ENCODE data around the gene FKBP5.

DNA sequence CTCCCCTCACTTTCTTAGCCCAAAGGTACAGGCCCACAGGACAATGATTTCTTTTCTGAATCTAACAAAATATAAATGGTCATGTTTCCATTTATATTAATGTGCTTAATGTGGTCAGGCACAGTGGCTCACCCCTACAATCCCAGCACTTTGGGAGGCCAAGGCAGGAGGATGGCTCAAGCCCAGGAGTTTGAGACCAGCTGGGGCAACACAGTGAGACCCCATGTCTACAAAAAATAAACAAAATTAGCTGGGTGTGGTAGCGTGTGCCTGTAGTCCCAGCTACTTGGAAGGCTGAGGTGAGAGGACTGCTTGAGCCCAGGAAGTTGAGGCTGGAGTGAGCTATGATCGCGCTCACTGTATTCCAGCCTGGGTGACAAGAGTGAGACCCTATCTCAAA is 98.8 kb downstream of the FKBP5 start:
- TF ChIP-seq, protein P1, sequence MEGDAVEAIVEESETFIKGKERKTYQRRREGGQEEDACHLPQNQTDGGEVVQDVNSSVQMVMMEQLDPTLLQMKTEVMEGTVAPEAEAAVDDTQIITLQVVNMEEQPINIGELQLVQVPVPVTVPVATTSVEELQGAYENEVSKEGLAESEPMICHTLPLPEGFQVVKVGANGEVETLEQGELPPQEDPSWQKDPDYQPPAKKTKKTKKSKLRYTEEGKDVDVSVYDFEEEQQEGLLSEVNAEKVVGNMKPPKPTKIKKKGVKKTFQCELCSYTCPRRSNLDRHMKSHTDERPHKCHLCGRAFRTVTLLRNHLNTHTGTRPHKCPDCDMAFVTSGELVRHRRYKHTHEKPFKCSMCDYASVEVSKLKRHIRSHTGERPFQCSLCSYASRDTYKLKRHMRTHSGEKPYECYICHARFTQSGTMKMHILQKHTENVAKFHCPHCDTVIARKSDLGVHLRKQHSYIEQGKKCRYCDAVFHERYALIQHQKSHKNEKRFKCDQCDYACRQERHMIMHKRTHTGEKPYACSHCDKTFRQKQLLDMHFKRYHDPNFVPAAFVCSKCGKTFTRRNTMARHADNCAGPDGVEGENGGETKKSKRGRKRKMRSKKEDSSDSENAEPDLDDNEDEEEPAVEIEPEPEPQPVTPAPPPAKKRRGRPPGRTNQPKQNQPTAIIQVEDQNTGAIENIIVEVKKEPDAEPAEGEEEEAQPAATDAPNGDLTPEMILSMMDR (conservative IDR thresholded peaks at IDR 0.05 in 1 of 2, IDR thresholded peaks at IDR 0.05 in 1 of 2; ENCODE audit: low read depth in 1 of 2, low read length in 2 of 2): no peak
- no peak for TF ChIP-seq EZH2 (IDR thresholded peaks at IDR 0.05; ENCODE audit: low read length, missing control alignments)

All from fibroblast of lung (primary cell).